ENCODE data around the gene MATN3. TPM values are rescaled to one million over a fixed set of nuclear protein-coding genes. Genes with fewer than 3 reads are reported as not detected.

Gene MATN3
- total and polyA plus RNA-seq, 5 donors from 2014 or later, result not detected

GRCh38 chr2:20023688-20024087, 11.2 kb upstream of the MATN3 start:
- no peak overlapping the region for H3K27ac Mint-ChIP-seq
- peaks cover 9% of the 10 kb centered on the region for H3K36me3 ChIP-seq (ENCODE audit: control insufficient read depth, insufficient read depth, low read length)
- no peak for DNase-seq

DNA sequence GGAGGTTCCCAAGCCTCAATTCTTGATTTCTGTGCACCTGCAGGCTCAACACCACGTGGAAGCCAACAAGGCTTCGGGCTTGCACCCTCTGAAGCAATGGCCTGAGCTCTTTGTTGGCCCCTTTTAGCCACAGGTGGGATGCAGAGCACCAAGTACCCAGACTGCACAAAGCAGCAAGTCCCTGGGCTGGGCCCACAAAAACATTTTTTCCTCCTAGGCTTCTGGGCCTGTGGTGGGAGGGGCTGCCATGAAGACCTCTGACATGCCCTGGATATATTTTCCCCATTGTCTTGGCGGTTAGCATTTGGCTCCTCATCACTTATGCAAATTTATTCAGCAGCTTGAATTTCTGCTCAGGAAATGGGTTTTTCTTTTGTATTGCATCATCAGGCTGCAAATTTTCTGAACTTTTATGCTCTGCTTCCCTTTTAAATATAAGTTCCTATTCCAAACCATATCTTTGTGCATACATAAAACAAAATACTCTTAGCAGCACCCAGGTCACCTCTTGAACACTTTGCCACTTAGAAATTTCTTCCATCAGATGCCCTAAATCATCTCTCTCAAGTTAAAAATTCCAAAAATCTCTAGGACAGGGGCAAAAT, 9.0 kb upstream of the MATN3 start:
- no peak overlapping the region for H3K27ac ChIP-seq (ENCODE audit: insufficient read depth, low read length, poor library complexity, severe bottlenecking)
- Mint-ChIP-seq H3K4me1 (no peaks in the 10 kb centered on the region), H3K27ac (no peak overlapping the region), H3K27me3 (no peaks in the 10 kb centered on the region), H3K4me3 (no peak overlapping the region), H3K9me3 (peaks cover 0 to 25% (median 13%) of the 10 kb centered on the region in 7 donors), H3K36me3 (peaks cover 3% of the 10 kb centered on the region)
- DNase-seq, result no peak
- H3K4me1 ChIP-seq (ENCODE audit: control insufficient read depth, insufficient read depth, low read length, poor library complexity, severe bottlenecking), result no peaks in the 10 kb centered on the region
- no peak for ATAC-seq (ENCODE audit: low read depth in 2 of 2)
- H3K4me3 ChIP-seq (ENCODE audit: low read depth, low read length), result no peak overlapping the region
- H3K27me3 ChIP-seq (ENCODE audit: control insufficient read depth, insufficient read depth, low read length), result peaks cover under 1% of the 10 kb centered on the region
- no peaks in the 10 kb centered on the region for H3K36me3 ChIP-seq (ENCODE audit: control insufficient read depth, insufficient read depth, low read length)
- H3K9me3 ChIP-seq (ENCODE audit: control insufficient read depth in 2 of 2, low read length in 2 of 2), result peaks cover 8 to 10% of the 10 kb centered on the region in 2 experiments

More at GRCh38 chr2:20023688-20024087, 11.2 kb upstream of the MATN3 start:
- H3K4me1 Mint-ChIP-seq, result no peaks in the 10 kb centered on the region
- H3K4me1 ChIP-seq (ENCODE audit: control insufficient read depth, insufficient read depth, low read length, poor library complexity, severe bottlenecking), result no peaks in the 10 kb centered on the region
- no peak for ATAC-seq (ENCODE audit: low read depth in 2 of 2)
- peaks cover 12% of the 10 kb centered on the region for H3K36me3 Mint-ChIP-seq
- H3K27me3 Mint-ChIP-seq, result no peaks in the 10 kb centered on the region
- H3K9me3 ChIP-seq (ENCODE audit: control insufficient read depth in 2 of 2, low read length in 2 of 2), result peaks cover 8 to 10% of the 10 kb centered on the region in 2 experiments
- H3K4me3 ChIP-seq (ENCODE audit: low read depth, low read length), result no peak overlapping the region
- H3K27ac ChIP-seq (ENCODE audit: insufficient read depth, low read length, poor library complexity, severe bottlenecking), result no peak overlapping the region
- peaks cover 0 to 25% (median 13%) of the 10 kb centered on the region in 7 donors for H3K9me3 Mint-ChIP-seq
- no peak overlapping the region for H3K4me3 Mint-ChIP-seq
- H3K27me3 ChIP-seq (ENCODE audit: control insufficient read depth, insufficient read depth, low read length), result no peaks in the 10 kb centered on the region

DNA sequence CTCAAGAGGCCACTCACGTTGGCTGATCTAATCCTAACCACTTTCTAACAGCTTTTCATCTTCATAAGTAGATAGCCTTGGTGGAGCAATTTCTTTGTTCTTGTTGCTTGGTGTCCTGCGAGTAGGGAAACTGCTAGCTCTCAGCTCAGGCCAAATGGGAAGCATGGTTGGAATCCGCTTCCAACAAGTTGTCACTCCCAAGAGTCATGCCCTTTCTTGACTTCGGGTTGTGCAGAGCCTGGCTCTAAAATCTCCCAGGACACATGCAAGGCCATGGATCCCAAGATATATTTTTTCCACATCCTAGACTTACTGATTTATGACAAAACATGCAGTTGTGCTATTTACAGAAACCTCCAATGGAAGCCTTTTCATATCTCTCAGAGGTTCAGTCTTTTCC, 7.3 kb upstream of the MATN3 start:
- Mint-ChIP-seq H3K27ac (no peak overlapping the region), H3K27me3 (peaks cover 6% of the 10 kb centered on the region), H3K9me3 (peaks cover 0 to 25% (median 13%) of the 10 kb centered on the region in 7 donors), H3K36me3 (peaks cover 3% of the 10 kb centered on the region), H3K4me1 (no peaks in the 10 kb centered on the region), H3K4me3 (no peak overlapping the region)
- no peak for ATAC-seq (ENCODE audit: low read depth in 2 of 2)
- Histone ChIP-seq H3K27ac (ENCODE audit: insufficient read depth, low read length, poor library complexity, severe bottlenecking) (no peak overlapping the region), H3K9me3 (ENCODE audit: control insufficient read depth in 2 of 2, low read length in 2 of 2) (peaks cover 8 to 10% of the 10 kb centered on the region in 2 experiments), H3K4me1 (ENCODE audit: control insufficient read depth, insufficient read depth, low read length, poor library complexity, severe bottlenecking) (no peaks in the 10 kb centered on the region), H3K4me3 (ENCODE audit: low read depth, low read length) (no peak overlapping the region), H3K27me3 (ENCODE audit: control insufficient read depth, insufficient read depth, low read length) (peaks cover 5% of the 10 kb centered on the region), H3K36me3 (ENCODE audit: control insufficient read depth, insufficient read depth, low read length) (no peaks in the 10 kb centered on the region)
- no peak for DNase-seq

DNA sequence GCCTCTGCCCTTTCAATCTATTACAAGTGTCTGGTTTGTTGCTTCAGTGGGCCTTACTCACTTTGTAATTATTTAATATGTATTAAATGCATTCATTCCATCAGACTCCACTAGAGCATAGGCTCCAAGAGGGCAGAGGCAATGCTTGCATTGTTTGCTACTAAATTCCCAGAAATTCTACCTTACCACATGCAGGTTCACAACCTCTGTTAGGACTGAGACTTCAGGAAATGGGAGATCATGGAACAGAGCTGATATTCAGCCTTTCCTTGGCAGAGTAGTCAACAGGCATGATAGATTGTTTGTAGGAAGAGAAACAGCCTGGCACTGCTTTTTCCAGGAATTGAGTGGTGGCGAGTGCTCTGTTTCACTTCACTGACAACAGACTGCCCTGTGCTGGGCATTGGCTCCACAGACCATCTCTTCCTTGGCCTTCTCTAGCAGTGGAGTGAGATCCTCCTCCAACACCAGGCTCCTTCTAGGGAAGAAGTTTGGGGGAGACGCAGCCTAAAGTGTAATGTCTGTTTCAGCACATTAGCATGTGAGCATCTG, 6.2 kb upstream of the MATN3 start:
- Histone ChIP-seq H3K27ac (ENCODE audit: insufficient read depth, low read length, poor library complexity, severe bottlenecking) (no peak overlapping the region), H3K4me3 (ENCODE audit: low read depth, low read length) (no peak overlapping the region), H3K27me3 (ENCODE audit: control insufficient read depth, insufficient read depth, low read length) (peaks cover 12% of the 10 kb centered on the region), H3K36me3 (ENCODE audit: control insufficient read depth, insufficient read depth, low read length) (no peaks in the 10 kb centered on the region), H3K9me3 (ENCODE audit: control insufficient read depth in 2 of 2, low read length in 2 of 2) (peaks cover 8 to 10% of the 10 kb centered on the region in 2 experiments), H3K4me1 (ENCODE audit: control insufficient read depth, insufficient read depth, low read length, poor library complexity, severe bottlenecking) (no peaks in the 10 kb centered on the region)
- H3K4me1 Mint-ChIP-seq, result no peaks in the 10 kb centered on the region
- H3K4me3 Mint-ChIP-seq, result no peak overlapping the region
- H3K36me3 Mint-ChIP-seq, result peaks cover 3% of the 10 kb centered on the region
- ATAC-seq (ENCODE audit: low read depth in 2 of 2) (no peak), DNase-seq (no peak)
- H3K27ac Mint-ChIP-seq, result no peak overlapping the region
- peaks cover 16% of the 10 kb centered on the region for H3K27me3 Mint-ChIP-seq
- peaks cover 0 to 25% (median 12%) of the 10 kb centered on the region in 7 donors for H3K9me3 Mint-ChIP-seq

- H3K4me3 ChIP-seq (ENCODE audit: low read depth, low read length), result no peak overlapping the region
- H3K9me3 ChIP-seq (ENCODE audit: control insufficient read depth in 2 of 2, low read length in 2 of 2), result peaks cover 3 to 10% of the 10 kb centered on the region in 2 experiments
- no peaks in the 10 kb centered on the region for H3K36me3 ChIP-seq (ENCODE audit: control insufficient read depth, insufficient read depth, low read length)
- Mint-ChIP-seq H3K4me1 (peaks cover 0 to 12% (median 6%) of the 10 kb centered on the region in 4 donors), H3K36me3 (no peaks in the 10 kb centered on the region), H3K27ac (no peak overlapping the region), H3K27me3 (peaks cover 32% of the 10 kb centered on the region), H3K4me3 (no peak overlapping the region), H3K9me3 (peaks cover 0 to 13% (median 12%) of the 10 kb centered on the region in 7 donors)
- ATAC-seq (ENCODE audit: low read depth in 2 of 2) (no peak), DNase-seq (no peak)
- peaks cover 12% of the 10 kb centered on the region for H3K4me1 ChIP-seq (ENCODE audit: control insufficient read depth, insufficient read depth, low read length, poor library complexity, severe bottlenecking)
- H3K27ac ChIP-seq (ENCODE audit: insufficient read depth, low read length, poor library complexity, severe bottlenecking), result no peak overlapping the region
- H3K27me3 ChIP-seq (ENCODE audit: control insufficient read depth, insufficient read depth, low read length), result peaks cover 28% of the 10 kb centered on the region
Measured at GRCh38 chr2:20016346-20016745, 3.9 kb upstream of the MATN3 start.

- Mint-ChIP-seq H3K9me3 (peaks cover 0 to 10% (median 9%) of the 10 kb centered on the region in 7 donors), H3K36me3 (no peaks in the 10 kb centered on the region), H3K27me3 (peaks cover 39% of the 10 kb centered on the region), H3K27ac (no peak overlapping the region), H3K4me3 (no peak overlapping the region), H3K4me1 (peaks cover 0 to 12% (median 6%) of the 10 kb centered on the region in 4 donors)
- Histone ChIP-seq H3K4me1 (ENCODE audit: control insufficient read depth, insufficient read depth, low read length, poor library complexity, severe bottlenecking) (peaks cover 12% of the 10 kb centered on the region), H3K9me3 (ENCODE audit: control insufficient read depth in 2 of 2, low read length in 2 of 2) (peaks cover 0 to 2% of the 10 kb centered on the region in 2 experiments), H3K27me3 (ENCODE audit: control insufficient read depth, insufficient read depth, low read length) (peaks cover 32% of the 10 kb centered on the region), H3K36me3 (ENCODE audit: control insufficient read depth, insufficient read depth, low read length) (no peaks in the 10 kb centered on the region), H3K4me3 (ENCODE audit: low read depth, low read length) (no peak overlapping the region), H3K27ac (ENCODE audit: insufficient read depth, low read length, poor library complexity, severe bottlenecking) (no peak overlapping the region)
- ATAC-seq (ENCODE audit: low read depth in 2 of 2) (no peak), DNase-seq (peak in 2 of 3 donors; percentile 36 to 51)
Measured at GRCh38 chr2:20015482-20016083, 3.1 kb upstream of the MATN3 start.

GRCh38 chr2:20013126-20013849, 820 bp upstream of the MATN3 start:
- Histone ChIP-seq H3K4me3 (ENCODE audit: low read depth, low read length) (no peak overlapping the region), H3K4me1 (ENCODE audit: control insufficient read depth, insufficient read depth, low read length, poor library complexity, severe bottlenecking) (peaks cover 12% of the 10 kb centered on the region), H3K27ac (ENCODE audit: insufficient read depth, low read length, poor library complexity, severe bottlenecking) (no peak overlapping the region), H3K27me3 (ENCODE audit: control insufficient read depth, insufficient read depth, low read length) (peaks cover 39% of the 10 kb centered on the region), H3K36me3 (ENCODE audit: control insufficient read depth, insufficient read depth, low read length) (no peaks in the 10 kb centered on the region), H3K9me3 (ENCODE audit: control insufficient read depth in 2 of 2, low read length in 2 of 2) (no peaks in the 10 kb centered on the region)
- peak overlapping the region in 3 of 4 donors; percentile 55 to 70 (median 68) for H3K4me3 Mint-ChIP-seq
- no peaks in the 10 kb centered on the region for H3K36me3 Mint-ChIP-seq
- H3K9me3 Mint-ChIP-seq, result peaks cover 0 to 4% (median 0%) of the 10 kb centered on the region in 7 donors
- H3K27ac Mint-ChIP-seq, result peak overlapping the region in 1 of 3 donors; percentile 43
- peaks cover 53% of the 10 kb centered on the region for H3K27me3 Mint-ChIP-seq
- H3K4me1 Mint-ChIP-seq, result peaks cover 0 to 12% (median 6%) of the 10 kb centered on the region in 4 donors
- DNase-seq (no peak), ATAC-seq (ENCODE audit: low read depth in 2 of 2) (no peak)

All from CD4-positive, CD25-positive, alpha-beta regulatory T cell (primary cell).